Right cardiac atrium (tissue), 5 donors: ENCODE results near the gene DCHS1. TPM values are rescaled to one million over a fixed set of nuclear protein-coding genes. Genes with fewer than 3 reads are reported as not detected.

Experiments
- ATAC-seq, 2 donors: fragments of 200-7000 bp; cut with Tn5 transposase; one replicate each; pipeline versions ENCODE4 v1.8.0 to v1.9.1; 2020; ENCODE audit warnings: moderate library complexity in 2 of 2, mild to moderate bottlenecking in 1 of 2
- DNase-seq, 3 donors: peaks; one replicate each; pipeline ENCODE4 v3.0.0-alpha.2; 2020
- H3K27ac ChIP-seq: one replicate; pipeline ENCODE4 v1.5.1; 2013; ENCODE audit warnings: mild to moderate bottlenecking, low read length, control low read depth, moderate library complexity
- H3K27me3 ChIP-seq: one replicate; pipeline ENCODE4 v1.6.1; 2013; ENCODE audit not compliant: control insufficient read depth, insufficient read depth
- H3K4me1 ChIP-seq: one replicate; pipeline ENCODE4 v1.6.1; 2013; ENCODE audit warnings: low read length; ENCODE audit not compliant: control insufficient read depth, insufficient read depth
- H3K4me3 ChIP-seq: one replicate; pipeline ENCODE4 v1.5.1; 2013; ENCODE audit warnings: low read length, control low read depth
- H3K9me3 ChIP-seq: one replicate; pipeline ENCODE4 v1.6.1; 2013; ENCODE audit warnings: low read length; ENCODE audit not compliant: control insufficient read depth
- WGBS: extraction: QIAGEN DNeasy Blood & Tissue Kit; methylation state at CpG from one replicate; pipeline ENCODE4 v1.1.7; 2013; 5-methylcytosine and 5-hydroxymethylcytosine counted together
- intact Hi-C, 4 donors: fragments of 100-400 bp; cut with DNase I; formaldehyde crosslinking; loops; one replicate each; pipeline versions ENCODE4 v1.11.0 to v1.14.0; 2022 to 2023
- polyA plus RNA-seq: library from polyadenylated mRNA; stranded (reverse); fragments of 200-250 nt; gene quantifications from one replicate; pipeline ENCODE4 v1.2.3, GENCODE V29; 2013
- total RNA-seq, 4 donors: library from RNA; stranded (reverse); fragmentation: NEBNext Ultra II Directional; extraction: Animal tissue kit (Norgen Biotek cat#: 25700); gene quantifications; one replicate each; pipeline ENCODE4 v1.2.1, GENCODE V29; 2021
- donor health status: healthy with polysubstance abuse.
- donor health status: DM: no; HTN: yes; CAD: no.
- donor health status: DM: no; HTN: no; CAD: no.
- donor health status: DM: no; HTN: yes; CAD: no; lungs with severe emphysema.
- donor health status: DM: yes; HTN: yes; CAD: no.

DCHS1 gene
- total and polyA plus RNA-seq, 5 donors, result 6.4 to 19.2 (median 13.2) TPM

DNA sequence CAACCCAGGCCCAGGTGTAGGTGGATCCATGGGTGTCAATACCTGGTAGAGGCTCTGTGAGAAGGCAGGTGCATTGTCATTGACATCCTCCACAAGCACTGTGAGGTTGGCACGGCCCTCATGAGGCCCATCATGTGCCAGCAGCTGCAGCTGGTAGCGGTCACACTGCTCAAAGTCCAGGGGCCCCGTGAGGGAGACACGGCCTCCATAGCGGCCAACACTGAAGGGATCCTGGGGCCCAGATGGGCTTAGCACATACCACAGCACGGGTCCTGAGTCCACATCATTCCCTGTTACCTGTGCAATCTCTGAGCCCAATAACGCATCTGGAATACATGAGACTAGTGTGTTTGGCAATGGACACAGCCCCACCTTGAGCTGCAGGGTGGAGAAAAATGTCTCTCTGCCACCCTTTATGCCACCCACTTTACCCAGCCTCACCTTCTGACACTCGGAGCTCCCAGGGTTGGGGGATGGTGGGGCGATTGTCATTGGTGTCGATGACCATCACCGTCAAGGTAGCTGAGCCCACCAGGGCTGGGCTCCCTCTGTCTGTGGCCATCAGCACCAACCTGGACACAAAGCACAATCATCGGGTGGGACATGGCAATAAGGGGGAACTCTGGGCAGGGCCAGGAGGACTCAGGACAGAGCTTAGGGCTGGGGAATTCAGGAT, 30.3 kb downstream of the DCHS1 start:
- Histone ChIP-seq H3K27ac (no peak overlapping the region), H3K4me3 (no peak overlapping the region), H3K9me3 (no peaks in the 10 kb centered on the region), H3K4me1 (no peaks in the 10 kb centered on the region), H3K27me3 (no peaks in the 10 kb centered on the region)
- DNase-seq (no peak), ATAC-seq (no peak)
- intact Hi-C loops, result no loop called here
- 94% methylated on average over 12 of the region's 12 CpGs for WGBS

DNA sequence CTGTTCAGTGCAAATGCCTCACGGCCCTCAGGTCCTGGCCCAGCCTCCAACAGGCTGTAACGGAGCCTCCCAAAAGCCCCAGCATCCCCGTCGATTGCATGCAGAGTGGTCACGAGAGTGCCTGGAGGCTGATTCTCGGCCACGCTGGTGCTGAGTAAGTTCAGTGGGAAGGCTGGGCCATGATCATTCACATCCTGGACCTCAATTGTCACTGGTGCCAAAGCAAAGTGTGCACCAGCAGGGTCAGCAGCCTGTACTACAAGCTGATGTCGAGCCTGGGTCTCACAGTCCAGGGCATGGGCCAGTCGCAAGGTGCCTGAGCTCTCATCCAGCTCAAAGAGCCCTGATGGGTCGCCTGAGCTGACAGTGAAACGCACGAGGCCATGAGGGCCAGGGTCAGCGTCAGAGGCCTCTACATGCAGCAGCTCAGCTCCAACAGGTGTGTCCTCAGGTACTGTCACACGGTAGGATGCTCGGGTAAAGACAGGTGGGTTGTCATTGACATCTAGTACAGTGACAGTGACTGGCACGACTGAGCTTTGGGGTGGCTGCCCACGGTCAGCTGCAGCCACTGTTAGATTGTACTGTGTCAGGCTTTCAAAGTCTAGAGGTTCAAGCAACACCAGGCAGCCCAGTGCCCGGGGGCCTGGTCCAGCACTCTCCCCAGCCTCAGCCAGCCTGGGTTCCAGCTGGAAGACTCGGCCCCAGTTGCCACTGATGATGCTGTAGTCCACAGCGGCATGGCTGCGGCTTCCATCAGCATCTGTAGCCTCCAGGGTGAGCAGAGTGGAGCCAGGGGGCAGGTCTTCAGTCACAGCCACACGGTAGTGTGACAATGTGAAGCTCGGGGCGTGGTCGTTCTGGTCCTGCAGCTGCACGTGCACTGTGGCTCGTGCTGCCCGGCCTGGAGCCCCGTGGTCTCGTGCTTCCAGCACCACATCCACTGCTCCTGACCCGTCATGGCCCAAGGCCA, 31.9 kb downstream of the DCHS1 start:
- 85% methylated on average over 31 of the region's 31 CpGs for WGBS
- H3K9me3 ChIP-seq, result no peaks in the 10 kb centered on the region
- H3K4me1 ChIP-seq, result no peaks in the 10 kb centered on the region
- no peaks in the 10 kb centered on the region for H3K27me3 ChIP-seq
- DNase-seq (no peak), ATAC-seq (no peak)
- H3K4me3 ChIP-seq, result no peak overlapping the region
- H3K27ac ChIP-seq, result no peak overlapping the region
- intact Hi-C loops, result no loop called here

DNA sequence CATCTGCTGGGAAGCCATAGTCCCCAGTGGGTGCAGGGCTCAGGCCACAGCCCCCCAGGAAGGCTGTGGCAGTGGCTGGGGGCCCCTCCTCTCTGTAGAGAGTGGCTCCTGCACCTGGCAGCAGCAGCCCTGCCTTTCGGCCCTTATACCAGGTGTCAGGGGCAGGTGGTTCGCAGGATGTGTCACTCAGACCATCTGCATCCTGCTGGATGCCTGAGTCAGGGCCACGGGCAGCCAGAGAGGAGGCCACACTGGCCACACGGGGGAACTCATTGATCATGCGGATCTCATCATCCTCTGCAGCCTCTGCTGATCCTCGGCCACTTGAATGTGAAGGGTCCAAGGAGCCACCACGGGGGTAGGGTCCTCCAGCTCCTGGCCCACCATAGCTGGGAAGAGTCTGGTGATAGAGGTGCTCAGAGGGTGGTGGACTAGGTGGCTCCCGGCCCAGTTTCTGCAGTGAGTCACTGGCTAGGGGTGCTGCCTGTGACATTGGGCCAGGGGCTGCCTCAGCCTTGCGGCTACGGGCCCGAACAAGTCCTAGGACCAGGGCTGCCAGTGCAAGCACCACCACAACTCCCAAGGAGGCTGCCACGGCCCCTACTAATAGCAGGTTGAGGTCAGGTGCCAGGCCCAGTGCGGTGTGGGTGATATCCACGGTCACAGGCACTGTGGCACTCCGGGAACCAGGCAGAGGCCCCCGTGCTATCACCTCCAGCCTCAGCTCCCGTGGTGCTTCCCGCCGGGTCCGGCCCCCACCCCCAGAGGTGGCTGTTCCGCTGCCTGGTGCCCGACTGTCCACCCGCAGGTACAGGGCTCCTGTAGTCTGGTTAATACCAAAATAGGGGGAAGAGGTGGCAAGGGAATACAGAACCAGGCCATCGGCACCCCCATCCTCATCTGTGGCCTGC, 33.1 kb downstream of the DCHS1 start:
- H3K4me1 ChIP-seq, result peaks cover 2% of the 10 kb centered on the region
- no peak overlapping the region for H3K4me3 ChIP-seq
- ATAC-seq (no peak), DNase-seq (no peak)
- intact Hi-C loops, result no loop called here
- H3K27ac ChIP-seq, result no peak overlapping the region
- no peaks in the 10 kb centered on the region for H3K27me3 ChIP-seq
- no peaks in the 10 kb centered on the region for H3K9me3 ChIP-seq
- 83% methylated on average over 24 of the region's 24 CpGs for WGBS

DNA sequence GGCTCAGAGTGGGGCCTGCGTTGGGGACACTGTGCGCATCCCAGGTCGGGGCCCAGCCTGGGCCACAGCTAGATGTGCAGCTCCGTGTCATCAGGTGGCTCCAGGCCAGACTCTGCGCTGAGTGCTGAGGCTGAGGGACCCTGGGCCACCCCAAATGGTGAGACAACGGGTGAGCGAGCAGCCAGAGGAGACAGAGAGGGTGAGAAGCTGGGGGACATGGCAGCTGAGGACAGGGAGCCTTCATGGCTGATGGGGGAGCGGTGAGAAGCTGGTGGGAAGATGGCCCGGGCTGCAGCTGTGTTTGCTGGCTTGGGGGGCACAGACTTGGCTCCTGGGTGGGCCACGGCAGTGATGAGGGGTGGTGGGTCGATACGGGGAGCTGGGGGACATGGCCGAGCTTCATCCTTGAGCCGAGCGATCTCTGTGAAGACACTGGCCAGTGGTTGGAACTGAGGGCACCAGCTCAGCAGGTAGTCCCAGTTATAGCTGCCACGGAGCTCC, 33.8 kb downstream of the DCHS1 start:
- no peaks in the 10 kb centered on the region for H3K27me3 ChIP-seq
- H3K4me1 ChIP-seq, result peaks cover 2% of the 10 kb centered on the region
- no peak for DNase-seq
- 86% methylated on average over 16 of the region's 16 CpGs for WGBS
- H3K4me3 ChIP-seq, result no peak overlapping the region
- ATAC-seq, result no peak
- intact Hi-C loops, result no loop called here
- H3K9me3 ChIP-seq, result no peaks in the 10 kb centered on the region
- no peak overlapping the region for H3K27ac ChIP-seq

DNA sequence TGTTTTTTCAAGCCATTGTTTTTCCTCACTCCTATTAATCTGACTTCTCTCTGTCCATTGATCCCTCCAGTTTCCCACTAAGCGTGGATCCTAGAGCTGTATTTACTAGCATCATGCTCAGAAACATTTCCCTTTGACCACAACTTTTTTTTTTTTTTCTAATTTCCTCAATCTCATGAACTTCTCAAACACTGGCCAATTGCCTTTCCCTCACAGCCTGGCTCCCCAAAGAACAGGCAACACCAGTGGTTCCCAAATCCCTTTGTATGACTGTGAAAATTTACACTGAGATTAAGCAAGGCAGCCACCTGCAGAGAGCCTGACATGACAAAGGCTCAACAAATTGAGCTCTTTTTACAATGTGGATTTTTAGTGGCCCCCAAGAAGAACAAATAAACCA, 35.0 kb downstream of the DCHS1 start:
- intact Hi-C loops, result no loop called here
- DNase-seq, result no peak

DNA sequence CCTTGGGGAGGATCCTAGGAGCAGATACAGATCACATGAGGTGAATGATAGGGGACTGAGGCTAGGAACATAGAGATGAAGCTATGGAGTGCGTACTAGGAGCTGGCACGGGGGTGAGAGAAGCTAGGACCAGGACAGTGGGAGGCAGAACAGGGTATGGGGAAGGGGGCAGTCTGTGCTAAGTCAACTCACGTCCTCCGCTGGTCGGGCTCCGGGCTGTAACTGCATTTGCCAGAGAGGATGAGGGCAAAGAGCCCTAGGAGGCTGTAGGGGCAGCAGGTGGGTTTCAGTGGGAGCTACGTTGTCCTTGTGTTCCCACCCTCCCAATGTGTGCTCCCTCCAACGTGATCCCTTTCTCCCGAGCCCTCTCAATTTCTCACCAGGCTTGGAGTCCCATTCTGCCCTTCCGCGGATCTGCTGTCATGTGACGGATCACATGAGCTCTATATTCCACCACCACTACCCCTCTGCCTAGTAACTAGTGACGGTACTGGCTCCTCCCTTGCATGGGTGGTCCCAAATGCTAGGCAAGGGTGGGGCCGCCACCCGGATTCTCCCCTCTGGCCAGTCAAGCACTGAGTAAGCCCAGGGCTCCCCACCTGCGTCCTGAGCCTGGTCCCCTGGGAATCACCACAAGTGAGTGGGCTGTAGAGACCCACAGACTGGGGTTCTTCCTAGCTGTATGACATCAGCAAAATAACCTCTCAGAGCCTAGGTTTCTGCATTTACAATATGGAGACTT, 36.4 kb downstream of the DCHS1 start, which contains the start of gene TPP1:
Gene TPP1, minus strand, starts transcription at position 419 of the 742 bp plus-strand sequence. Its CDS starts 22 bp downstream, at position 397.
- Histone ChIP-seq H3K27ac (peak within 1 kb of the TSS; percentile 84), H3K27me3 (no peaks in the 10 kb centered on the region), H3K4me3 (peak within 1 kb of the TSS; percentile 79), H3K9me3 (no peaks in the 10 kb centered on the region), H3K4me1 (peaks cover 2% of the 10 kb centered on the region)
- WGBS, result under 1% methylated on average over 16 of the region's 16 CpGs
- ATAC-seq, result peak; percentile 96 to 97
- intact Hi-C loops, result no loop called here
- peak; percentile 92 to 96 (median 94) for DNase-seq

More for the DNA sequence above, 35.0 kb downstream of the DCHS1 start:
- H3K4me3 ChIP-seq, result no peak overlapping the region
- H3K9me3 ChIP-seq, result no peaks in the 10 kb centered on the region
- no peak overlapping the region for H3K27ac ChIP-seq
- H3K4me1 ChIP-seq, result peaks cover 2% of the 10 kb centered on the region
- no peaks in the 10 kb centered on the region for H3K27me3 ChIP-seq
- 51% methylated on average over 1 of the region's 1 CpG for WGBS
- ATAC-seq, result no peak

DNA sequence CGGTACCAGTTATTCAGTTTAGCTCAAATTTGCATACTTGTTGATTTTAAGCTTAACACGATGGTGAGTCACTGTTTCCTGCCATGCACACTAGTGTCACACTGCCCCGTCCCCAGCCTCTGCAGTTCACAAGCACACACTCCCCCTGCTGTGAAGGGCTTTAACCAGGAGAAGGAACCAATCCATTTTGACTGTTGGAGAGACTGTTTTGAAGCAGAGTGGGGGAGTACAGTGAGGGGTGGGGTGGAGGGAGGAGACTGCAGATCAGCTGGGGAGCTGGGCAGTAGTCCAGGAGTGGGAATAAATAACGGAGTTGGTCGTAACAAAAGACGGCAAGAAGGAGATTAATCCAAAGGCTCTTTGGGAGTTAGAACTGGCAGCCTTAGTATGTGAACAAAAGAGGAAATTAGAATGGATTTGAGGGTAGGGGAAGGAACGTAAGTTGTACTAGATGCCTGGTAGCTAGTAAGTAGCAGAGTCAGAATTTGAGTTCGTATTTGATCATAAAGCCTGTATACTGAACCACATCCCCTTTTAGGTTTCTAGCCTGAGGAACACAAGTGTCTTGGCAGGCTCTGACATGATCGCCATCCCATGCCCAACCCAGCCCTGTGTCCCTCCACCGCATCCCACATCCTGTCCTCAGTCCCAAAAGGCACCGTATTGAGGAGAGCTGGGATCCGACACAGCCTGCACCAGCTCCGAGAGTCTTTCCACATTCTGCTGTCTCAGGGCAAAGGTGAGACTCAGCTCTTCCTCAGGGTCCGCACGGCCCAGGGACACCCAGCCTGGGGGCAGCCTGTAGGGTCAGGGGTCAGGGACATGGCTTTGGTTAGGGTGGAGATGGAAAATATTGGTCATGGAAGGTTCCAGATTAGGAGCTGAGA, 37.2 kb downstream of the DCHS1 start:
- Histone ChIP-seq H3K27me3 (no peaks in the 10 kb centered on the region), H3K27ac (peak overlapping the region; percentile 84), H3K9me3 (no peaks in the 10 kb centered on the region), H3K4me3 (peak overlapping the region; percentile 79), H3K4me1 (peaks cover 2% of the 10 kb centered on the region)
- ATAC-seq (peak; percentile 15 to 27), DNase-seq (peak in 1 of 3 donors; percentile 69)
- 8% methylated on average over 15 of the region's 15 CpGs for WGBS
- intact Hi-C loops, result no loop called here

DNA sequence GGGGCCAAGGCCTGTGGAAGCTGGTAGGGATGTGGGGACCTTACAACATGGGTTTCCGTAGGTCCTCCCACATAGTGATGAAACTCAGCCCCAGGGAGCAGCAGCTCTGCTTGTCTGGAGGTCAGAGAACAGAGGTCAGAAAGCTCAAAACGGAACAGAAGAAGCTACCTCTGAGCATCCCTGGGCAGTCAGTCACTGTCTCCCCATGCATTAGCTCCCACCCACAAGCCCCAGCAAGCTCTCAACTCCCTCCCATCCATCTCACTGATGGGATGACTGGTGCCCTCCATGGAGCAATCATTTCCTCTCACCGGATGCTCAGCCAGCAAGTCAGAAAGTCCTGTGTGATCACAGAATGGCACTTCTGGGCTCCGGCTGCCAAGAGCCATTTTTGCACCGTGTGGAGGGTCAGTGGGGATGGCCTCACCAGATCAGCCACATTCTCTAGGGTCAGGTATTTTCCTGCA, 38.3 kb downstream of the DCHS1 start:
- Histone ChIP-seq H3K27me3 (no peaks in the 10 kb centered on the region), H3K4me1 (peaks cover 2% of the 10 kb centered on the region), H3K9me3 (no peaks in the 10 kb centered on the region), H3K4me3 (no peak overlapping the region), H3K27ac (no peak overlapping the region)
- intact Hi-C loops, result no loop called here
- WGBS, result 77% methylated on average over 5 of the region's 5 CpGs
- ATAC-seq (no peak), DNase-seq (no peak)

DNA sequence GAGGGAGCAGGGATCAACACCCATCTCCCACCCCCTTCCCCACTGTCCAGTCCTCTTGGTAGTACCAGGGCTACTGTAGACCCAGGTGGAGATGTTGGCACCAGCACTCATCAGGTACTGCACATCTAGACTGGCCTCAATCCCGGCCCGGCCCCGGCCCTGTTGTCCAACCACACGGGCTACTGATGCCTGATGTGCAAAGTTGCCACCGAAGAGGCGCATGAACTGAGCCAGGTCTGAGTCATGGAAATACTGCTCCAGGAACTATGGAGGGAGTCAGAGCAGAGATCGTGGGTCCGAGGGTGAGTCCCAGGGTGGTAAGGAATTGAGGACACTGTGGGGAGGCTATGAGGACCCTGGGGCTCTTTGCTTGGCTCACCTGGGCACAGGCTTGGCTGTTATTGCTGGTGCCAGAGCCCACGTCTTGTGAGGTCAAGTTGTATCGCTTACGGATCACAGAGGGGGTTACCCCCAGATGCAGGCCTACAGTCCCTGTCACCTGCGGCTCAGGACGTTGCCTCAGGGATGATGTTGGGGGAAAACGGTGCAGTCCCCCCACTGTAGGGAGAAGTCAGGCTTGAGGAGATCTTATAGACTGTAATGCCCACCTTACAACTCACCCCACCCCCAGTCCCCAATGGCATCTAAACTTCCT, 38.9 kb downstream of the DCHS1 start:
- no peaks in the 10 kb centered on the region for H3K9me3 ChIP-seq
- H3K4me1 ChIP-seq, result peaks cover 2% of the 10 kb centered on the region
- no peak overlapping the region for H3K4me3 ChIP-seq
- H3K27ac ChIP-seq, result no peak overlapping the region
- no peak for ATAC-seq
- peak in 1 of 3 donors; percentile 40 for DNase-seq
- H3K27me3 ChIP-seq, result no peaks in the 10 kb centered on the region
- intact Hi-C loops, result no loop called here
- 93% methylated on average over 14 of the region's 14 CpGs for WGBS
